H9 (cell line): ENCODE results near the gene PRKCB. TPM values are rescaled to one million over a fixed set of nuclear protein-coding genes. Genes with fewer than 3 reads are reported as not detected.
A peak's percentile ranks its signal among the peaks of the same experiment; 100 is the strongest.

ENCODE experiments used
- DNase-seq: peaks from one replicate; pipeline ENCODE4 v3.0.0-alpha.2; 2017
- H2AFZ ChIP-seq: one replicate; pipeline ENCODE4 v1.6.1; 2013; ENCODE audit warnings: mild to moderate bottlenecking, low read length, control low read depth, moderate library complexity
- H2AK5ac ChIP-seq: 2 replicates; pipeline ENCODE4 v1.6.1; 2013; ENCODE audit warnings: low read length, control low read depth, mixed read lengths; ENCODE audit not compliant: insufficient read length
- H2BK120ac ChIP-seq: one replicate; pipeline ENCODE4 v1.6.1; 2013; ENCODE audit warnings: low read depth, mild to moderate bottlenecking, low read length, control low read depth, inconsistent platforms; ENCODE audit not compliant: poor library complexity, severe bottlenecking
- H2BK12ac ChIP-seq: 2 replicates; pipeline ENCODE4 v1.6.1; 2013; ENCODE audit warnings: low read length, control low read depth, mixed read lengths, low read depth; ENCODE audit not compliant: insufficient read length
- H2BK15ac ChIP-seq: 2 replicates; pipeline ENCODE4 v1.6.1; 2013; ENCODE audit warnings: low read depth, low read length, control low read depth
- H2BK20ac ChIP-seq: one replicate; pipeline ENCODE4 v1.6.1; 2013; ENCODE audit warnings: low read depth, mild to moderate bottlenecking, low read length, control low read depth, inconsistent platforms; ENCODE audit not compliant: poor library complexity, severe bottlenecking
- H2BK5ac ChIP-seq: 2 replicates; pipeline ENCODE4 v1.6.1; 2013; ENCODE audit warnings: low read length, control low read depth, mixed read lengths; ENCODE audit not compliant: insufficient read length
- H3K14ac ChIP-seq: 2 replicates; pipeline ENCODE4 v1.6.1; 2013; ENCODE audit warnings: low read length, control low read depth; ENCODE audit not compliant: insufficient read depth
- H3K18ac ChIP-seq: 2 replicates; pipeline ENCODE4 v1.6.1; 2013; ENCODE audit warnings: low read depth, mild to moderate bottlenecking, mixed read lengths, low read length, control low read depth; ENCODE audit not compliant: insufficient read length
- H3K23ac ChIP-seq: 2 replicates; pipeline ENCODE4 v1.6.1; 2013; ENCODE audit warnings: low read length, control low read depth, mixed read lengths, low read depth; ENCODE audit not compliant: insufficient read length
- H3K23me2 ChIP-seq: 2 replicates; pipeline ENCODE4 v1.6.1; 2013; ENCODE audit warnings: low read depth, mild to moderate bottlenecking, mixed read lengths, low read length, control low read depth; ENCODE audit not compliant: insufficient read length, poor library complexity, severe bottlenecking
- H3K27ac ChIP-seq: 2 replicates; pipeline ENCODE4 v1.5.1; 2013; ENCODE audit warnings: low read length, control low read depth, mixed read lengths, low read depth; ENCODE audit not compliant: insufficient read length
- H3K27me3 ChIP-seq: 2 replicates; pipeline ENCODE4 v1.6.1; 2013; ENCODE audit warnings: low read length, control low read depth, inconsistent platforms; ENCODE audit not compliant: insufficient read depth
- H3K4ac ChIP-seq: 2 replicates; pipeline ENCODE4 v1.6.1; 2013; ENCODE audit warnings: low read depth, mild to moderate bottlenecking, control low read depth, inconsistent platforms, low read length, moderate library complexity
- H3K4me1 ChIP-seq: 2 replicates; pipeline ENCODE4 v1.6.1; 2013; ENCODE audit warnings: low read length, control low read depth, inconsistent platforms; ENCODE audit not compliant: insufficient read depth
- H3K4me2 ChIP-seq: 2 replicates; pipeline ENCODE4 v1.6.1; 2013; ENCODE audit warnings: low read length, control low read depth, mixed read lengths; ENCODE audit not compliant: insufficient read length, insufficient read depth
- H3K56ac ChIP-seq: 2 replicates; pipeline ENCODE4 v1.6.1; 2013; ENCODE audit warnings: low read depth, mild to moderate bottlenecking, mixed read lengths, low read length, control low read depth; ENCODE audit not compliant: insufficient read length
- H3K79me1 ChIP-seq: 2 replicates; pipeline ENCODE4 v1.6.1; 2013; ENCODE audit warnings: low read depth, mild to moderate bottlenecking, moderate library complexity, low read length, control low read depth, inconsistent platforms; ENCODE audit not compliant: insufficient read depth, poor library complexity, severe bottlenecking
- H3K79me2 ChIP-seq: 2 replicates; pipeline ENCODE4 v1.6.1; 2013; ENCODE audit warnings: low read length, control low read depth, inconsistent platforms; ENCODE audit not compliant: insufficient read depth
- H3K9ac ChIP-seq: 2 replicates; pipeline ENCODE4 v1.6.1; 2013; ENCODE audit warnings: low read length, control low read depth, mixed read lengths; ENCODE audit not compliant: insufficient read length; ENCODE audit errors: extremely low read depth
- H3K9me3 ChIP-seq: one replicate; pipeline ENCODE4 v1.6.1; 2013; ENCODE audit warnings: low read depth, low read length, inconsistent platforms; ENCODE audit not compliant: control insufficient read depth
- H3T11ph ChIP-seq: one replicate; pipeline ENCODE4 v1.6.1; 2013; ENCODE audit warnings: mild to moderate bottlenecking, low read length, control low read depth, inconsistent platforms
- H4K20me1 ChIP-seq: one replicate; pipeline ENCODE4 v1.6.1; 2013; ENCODE audit not compliant: control insufficient read depth, insufficient read length, insufficient read depth
- H4K5ac ChIP-seq: 2 replicates; pipeline ENCODE4 v1.6.1; 2013; ENCODE audit warnings: low read depth, mild to moderate bottlenecking, mixed read lengths, low read length, control low read depth; ENCODE audit not compliant: insufficient read length
- H4K8ac ChIP-seq: replicated peaks from 2 replicates; pipeline ENCODE4 v1.6.1; 2013; ENCODE audit warnings: low read length, control low read depth, mixed read lengths, low read depth; ENCODE audit not compliant: insufficient read length
- H4K91ac ChIP-seq: 2 replicates; pipeline ENCODE4 v1.6.1; 2013; ENCODE audit warnings: low read depth, mild to moderate bottlenecking, moderate library complexity, mixed read lengths, low read length, control low read depth; ENCODE audit not compliant: insufficient read length
- H3K27ac Mint-ChIP-seq, 3 experiments: 2 replicates in 2 of 3; 3 replicates in 1 of 3; pipeline ENCODE4 v1.8.0; 2020 to 2021; ENCODE audit warnings: mixed read lengths in 3 of 3, mild to moderate bottlenecking in 1 of 3, moderate library complexity in 1 of 3
- H3K27me3 Mint-ChIP-seq: 2 replicates; pipeline ENCODE4 v1.8.0; 2021; ENCODE audit warnings: low read depth, mild to moderate bottlenecking, moderate library complexity, mixed read lengths
- H3K36me3 Mint-ChIP-seq, 3 experiments: 2 replicates in 2 of 3; 3 replicates in 1 of 3; pipeline ENCODE4 v1.8.0; 2020 to 2021; ENCODE audit warnings: low read depth in 3 of 3, mixed read lengths in 3 of 3; ENCODE audit not compliant: insufficient read depth in 1 of 3
- H3K4me1 Mint-ChIP-seq, 2 experiments: 2 replicates each; pipeline ENCODE4 v1.8.0; 2020; ENCODE audit warnings: mixed read lengths in 2 of 2
- H3K4me3 Mint-ChIP-seq, 2 experiments: 2 replicates in 1 of 2; 3 replicates in 1 of 2; pipeline ENCODE4 v1.8.0; 2020 to 2021; ENCODE audit warnings: mild to moderate bottlenecking in 2 of 2, mixed read lengths in 2 of 2, moderate library complexity in 1 of 2
- H3K9me3 Mint-ChIP-seq, 2 experiments: 2 replicates in 1 of 2; 3 replicates in 1 of 2; pipeline ENCODE4 v1.8.0; 2020; ENCODE audit warnings: mild to moderate bottlenecking in 2 of 2, mixed read lengths in 2 of 2, moderate library complexity in 1 of 2
- total RNA-seq: library from RNA; stranded (reverse); gene quantifications from 2 replicates; pipeline ENCODE4 v1.2.1, GENCODE V29; 2021
- TF ChIP-seq, protein P1 (sequence below): fragments of 200-600 bp; sonication (generic); conservative IDR thresholded peaks from 3 replicates; pipeline ENCODE4 v1.8.0; 2021; ENCODE audit warnings: antibody characterized with exemption, mild to moderate bottlenecking

The PRKCB gene
- total RNA-seq, 1 experiment from 2014 or later = 7.0 TPM

DNA sequence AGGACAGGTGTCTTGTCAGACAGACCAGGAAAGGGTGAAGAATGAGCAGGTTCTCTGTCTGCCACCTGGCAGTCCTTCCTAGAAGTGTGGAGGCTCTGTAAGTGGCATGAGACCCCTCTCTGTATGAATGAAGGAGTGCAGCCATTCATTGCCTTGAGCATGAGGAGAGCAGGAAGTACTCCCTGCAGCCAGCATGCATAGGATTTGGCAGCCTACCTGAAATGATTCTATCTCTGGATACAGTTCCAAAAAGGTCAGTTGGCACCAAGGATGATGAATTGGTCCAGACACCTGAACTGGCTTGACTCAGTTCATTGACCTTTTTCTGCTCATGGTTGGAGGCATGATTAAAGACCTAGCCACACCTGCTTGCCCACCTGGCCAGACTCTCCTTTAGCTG is 163.0 kb downstream of the PRKCB start:
- no peak overlapping the region for H3K4me2 ChIP-seq
- no peak overlapping the region for H2AFZ ChIP-seq
- H3K9me3 ChIP-seq = no peaks in the 10 kb centered on the region
- H3K27ac ChIP-seq = no peak overlapping the region
- TF ChIP-seq, protein P1, sequence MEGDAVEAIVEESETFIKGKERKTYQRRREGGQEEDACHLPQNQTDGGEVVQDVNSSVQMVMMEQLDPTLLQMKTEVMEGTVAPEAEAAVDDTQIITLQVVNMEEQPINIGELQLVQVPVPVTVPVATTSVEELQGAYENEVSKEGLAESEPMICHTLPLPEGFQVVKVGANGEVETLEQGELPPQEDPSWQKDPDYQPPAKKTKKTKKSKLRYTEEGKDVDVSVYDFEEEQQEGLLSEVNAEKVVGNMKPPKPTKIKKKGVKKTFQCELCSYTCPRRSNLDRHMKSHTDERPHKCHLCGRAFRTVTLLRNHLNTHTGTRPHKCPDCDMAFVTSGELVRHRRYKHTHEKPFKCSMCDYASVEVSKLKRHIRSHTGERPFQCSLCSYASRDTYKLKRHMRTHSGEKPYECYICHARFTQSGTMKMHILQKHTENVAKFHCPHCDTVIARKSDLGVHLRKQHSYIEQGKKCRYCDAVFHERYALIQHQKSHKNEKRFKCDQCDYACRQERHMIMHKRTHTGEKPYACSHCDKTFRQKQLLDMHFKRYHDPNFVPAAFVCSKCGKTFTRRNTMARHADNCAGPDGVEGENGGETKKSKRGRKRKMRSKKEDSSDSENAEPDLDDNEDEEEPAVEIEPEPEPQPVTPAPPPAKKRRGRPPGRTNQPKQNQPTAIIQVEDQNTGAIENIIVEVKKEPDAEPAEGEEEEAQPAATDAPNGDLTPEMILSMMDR = no peak
- no peak overlapping the region for H2BK5ac ChIP-seq
- Mint-ChIP-seq H3K27ac (peak overlapping the region in 1 of 3 experiments; percentile 60; a peak in 1 of 7 replicates), H3K4me1 (no peaks in the 10 kb centered on the region), H3K36me3 (no peaks in the 10 kb centered on the region), H3K9me3 (no peaks in the 10 kb centered on the region), H3K4me3 (no peak overlapping the region), H3K27me3 (peaks cover 7% of the 10 kb centered on the region)
- H2BK20ac ChIP-seq = no peak overlapping the region
- no peak overlapping the region for H3K9ac ChIP-seq
- H3K56ac ChIP-seq = no peak overlapping the region
- no peaks in the 10 kb centered on the region for H3K27me3 ChIP-seq
- H2BK120ac ChIP-seq = no peak overlapping the region
- no peak overlapping the region for H3K18ac ChIP-seq
- H3K79me1 ChIP-seq = no peaks in the 10 kb centered on the region
- H3K23ac ChIP-seq = no peak overlapping the region
- no peaks in the 10 kb centered on the region for H3K79me2 ChIP-seq
- H4K20me1 ChIP-seq = no peaks in the 10 kb centered on the region
- no peak for DNase-seq
- no peak overlapping the region for H3K4ac ChIP-seq
- H3K14ac ChIP-seq = no peak overlapping the region
- H4K8ac ChIP-seq = no peak overlapping the region
- H4K5ac ChIP-seq = no peak overlapping the region
- H3K4me1 ChIP-seq = no peaks in the 10 kb centered on the region
- no peak overlapping the region for H4K91ac ChIP-seq
- H3K23me2 ChIP-seq = no peaks in the 10 kb centered on the region
- H2BK15ac ChIP-seq = no peak overlapping the region
- no peak overlapping the region for H2BK12ac ChIP-seq
- H3T11ph ChIP-seq = no peak overlapping the region
- no peak overlapping the region for H2AK5ac ChIP-seq
